HG02759 (cell line): ENCODE measurements around the gene EGFR.

Experiments used
- ATAC-seq: cut with Tn5 transposase; IDR thresholded peaks from one replicate; pipeline ENCODE4 v1.9.1; 2021; ENCODE audit warnings: mild to moderate bottlenecking, moderate library complexity; ENCODE audit not compliant: unreplicated experiment

Gene EGFR

GRCh38 chr7:55260171-55260570 is 241.4 kb downstream of the EGFR start:
- ATAC-seq = no peak

GRCh38 chr7:55260676-55261385 is 242.0 kb downstream of the EGFR start:
- ATAC-seq = no peak
